K562 (cell line): ENCODE measurements around the gene GALNT9. TPM values are rescaled to one million over a fixed set of nuclear protein-coding genes. Genes with fewer than 3 reads are reported as not detected.

Experiments used
- ATAC-seq: fragments of 200-7000 bp; cut with Tn5 transposase; 3 replicates; pipeline ENCODE4 v1.9.1; 2020; ENCODE audit warnings: moderate library complexity
- BruUV-seq: library from RNA; stranded (reverse); fragments of 400-500 nt; replicated peaks from 2 replicates; lab custom pipeline; 2021; lab: Mats Ljungman, UMichigan
- CTCF ChIA-PET: fragments of 300-600 bp; formaldehyde crosslinking; extraction: SDS; loops from one replicate; lab custom pipeline; 2021; ENCODE audit warnings: low intra/inter-chr PET ratio; lab: Yijun Ruan, JAX
- POLR2A ChIA-PET: fragments of 300-600, 350-650 bp; sonication (Branson Sonifier 250); formaldehyde crosslinking; extraction: SDS; loops from one replicate; lab custom pipeline; 2021; ENCODE audit warnings: antibody characterized with exemption, inconsistent platforms; lab: Yijun Ruan, JAX
- DNase-seq, 4 experiments: peaks; one replicate each; pipeline versions ENCODE4 v3.0.0 to v3.0.0-alpha.2; 2011 to 2018; ENCODE audit warnings: low spot score in 3 of 4, mixed read lengths in 3 of 4; ENCODE audit errors: extremely low read depth in 1 of 4
- FAIRE-seq: peaks from 2 replicates; lab custom pipeline; 2011; peaks lifted over from hg19 to GRCh38; lab: Jason Lieb, UNC
- H2AFZ ChIP-seq: 2 replicates; pipeline ENCODE4 v1.6.0; 2011; ENCODE audit warnings: low read depth, low read length, control low read depth, inconsistent platforms
- H3K27ac ChIP-seq: fragments of 200-600 bp; 3 replicates; pipeline ENCODE4 v1.8.0; 2011; ENCODE audit warnings: low read depth, mild to moderate bottlenecking, control low read depth, inconsistent platforms, low read length, moderate library complexity, mixed read lengths; ENCODE audit errors: extremely low read depth
- H3K27me3 ChIP-seq, 2 experiments: fragments of 300-600 bp in 1 of 2; 2 replicates in 1 of 2; 3 replicates in 1 of 2; pipeline versions ENCODE4 v1.6.0 to v1.8.0; 2011; ENCODE audit warnings: inconsistent platforms in 2 of 2, low read length in 2 of 2, mild to moderate bottlenecking in 1 of 2, mixed read lengths in 1 of 2, moderate library complexity in 1 of 2; ENCODE audit not compliant: control insufficient read depth in 2 of 2, insufficient read depth in 2 of 2
- H3K36me3 ChIP-seq: fragments of 300-600 bp; 3 replicates; pipeline ENCODE4 v1.8.0; 2011; ENCODE audit warnings: mild to moderate bottlenecking, low read length, inconsistent platforms; ENCODE audit not compliant: control insufficient read depth, insufficient read depth
- H3K4me1 ChIP-seq, 2 experiments: fragments of 200-600 bp in 1 of 2; replicated peaks in 1 of 2; 2 replicates in 1 of 2; 3 replicates in 1 of 2; pipeline versions ENCODE4 v1.5.1 to v1.8.0; 2011; ENCODE audit warnings: inconsistent platforms in 2 of 2, low read length in 2 of 2, mild to moderate bottlenecking in 1 of 2, mixed read lengths in 1 of 2, moderate library complexity in 1 of 2; ENCODE audit not compliant: control insufficient read depth in 2 of 2, insufficient read depth in 2 of 2
- H3K4me2 ChIP-seq: 2 replicates; pipeline ENCODE4 v1.6.1; 2011; ENCODE audit warnings: low read length, control low read depth, inconsistent platforms, mixed read lengths; ENCODE audit not compliant: insufficient read depth
- H3K4me3 ChIP-seq: fragments of 200-600 bp; sonication (generic), shearing (Covaris generic); 2 replicates; pipeline ENCODE4 v1.5.1; 2016; ENCODE audit warnings: control low read depth, inconsistent platforms
- H3K79me2 ChIP-seq: fragments of 200-600 bp; 3 replicates; pipeline ENCODE4 v1.8.0; 2011; ENCODE audit warnings: low read length, inconsistent platforms; ENCODE audit not compliant: control insufficient read depth, insufficient read depth
- H3K9ac ChIP-seq, 2 experiments: 2 replicates each; pipeline versions ENCODE4 v1.6.0 to v1.6.1; 2011; ENCODE audit warnings: low read depth in 2 of 2, low read length in 2 of 2, control low read depth in 1 of 2, inconsistent platforms in 1 of 2, mild to moderate bottlenecking in 1 of 2, mixed read lengths in 1 of 2; ENCODE audit not compliant: insufficient read depth in 1 of 2
- H3K9me1 ChIP-seq: one replicate; pipeline ENCODE4 v1.6.0; 2011; ENCODE audit warnings: inconsistent platforms, mild to moderate bottlenecking, low read length, moderate library complexity; ENCODE audit not compliant: control insufficient read depth, insufficient read depth
- H3K9me3 ChIP-seq: replicated peaks from 2 replicates; pipeline ENCODE4 v1.5.1; 2011; ENCODE audit warnings: low read depth, low read length, inconsistent platforms; ENCODE audit not compliant: control insufficient read depth, insufficient read depth
- H4K20me1 ChIP-seq: replicated peaks from 2 replicates; pipeline ENCODE4 v1.6.1; 2011; ENCODE audit warnings: low read length, inconsistent platforms, mixed read lengths; ENCODE audit not compliant: control insufficient read depth, insufficient read depth
- E2F4 ChIP-seq: sonication (generic); formaldehyde crosslinking; IDR thresholded peaks from 2 replicates; pipeline ENCODE4 v1.8.0; 2022; ENCODE audit warnings: mild to moderate bottlenecking, low read depth, missing genetic modification reagents
- HDAC6 ChIP-seq: IDR thresholded peaks from 2 replicates; pipeline ENCODE4 v1.6.1; 2012; ENCODE audit warnings: low read depth, mild to moderate bottlenecking, control low read depth, inconsistent platforms, low read length, moderate library complexity
- RBM22 ChIP-seq: fragments of 200-400 bp; formaldehyde crosslinking; IDR thresholded peaks from 2 replicates; pipeline ENCODE4 v1.6.1; 2018; ENCODE audit warnings: low read length, low read depth; ENCODE audit not compliant: poor library complexity, severe bottlenecking
- WGBS: fragments of 100-300 bp; shearing (Covaris generic); methylation state at CpG from one replicate; pipeline ENCODE4 v1.1.6; 2016; ENCODE audit warnings: low coverage, mixed read lengths; ENCODE audit not compliant: insufficient coverage; ENCODE audit errors: missing lambda C conversion rate; 5-methylcytosine and 5-hydroxymethylcytosine counted together
- in situ Hi-C: fragments of 300-500 bp; cut with MboI; formaldehyde crosslinking; loops from 4 replicates; pipeline ENCODE4 v1.15.0; 2018; ENCODE audit warnings: inconsistent platforms, mixed read lengths
- intact Hi-C: fragments of 100-400 bp; cut with micrococcal nuclease; formaldehyde crosslinking; loops from 2 replicates; pipeline ENCODE4 v1.14.2; 2022
- polyA plus RNA-seq, 8 experiments: library from polyadenylated mRNA; depleted of rRNA in 4 of 8; stranded (reverse) in 5 of 8; unstranded in 3 of 8; fragments of >200 nt; fragmentation: Nextera tagmentation in 2 of 8; fragmentation: Illumina TruSeq in 1 of 8; extraction: Ambion mirVana in 2 of 8; extraction: Trizol in 1 of 8; gene quantifications; 2 replicates each; pipeline versions ENCODE4 v1.2.1 to v1.2.3, GENCODE V29; 2011 to 2014; ENCODE audit warnings: inconsistent platforms in 1 of 8, missing spikeins in 1 of 8
- total RNA-seq, 7 experiments: library from RNA; depleted of rRNA in 6 of 7; stranded (reverse); fragments of >200 nt in 6 of 7; fragmentation: Illumina TruSeq in 2 of 7; extraction: Trizol in 2 of 7; gene quantifications; 2 replicates each; pipeline versions ENCODE4 v1.2.1 to v1.2.3, GENCODE V29; 2011 to 2021; ENCODE audit warnings: low replicate concordance in 1 of 7
- TF ChIP-seq, protein P1 (sequence below), 2 experiments: IDR thresholded peaks; 2 replicates each; pipeline ENCODE4 v1.6.1; 2012; ENCODE audit warnings: improper control_type of control experiment in 2 of 2, low read depth in 2 of 2, low read length in 2 of 2, borderline replicate concordance in 1 of 2
- TF ChIP-seq, protein P2 (sequence below), 2 experiments: fragments of 450-650 bp; formaldehyde crosslinking in 1 of 2; IDR thresholded peaks; 2 replicates each; pipeline versions ENCODE4 v1.4.0 to v1.6.1; 2014 to 2020; ENCODE audit warnings: mild to moderate bottlenecking in 2 of 2, borderline replicate concordance in 1 of 2, low read depth in 1 of 2
- TF ChIP-seq, protein P3 (sequence below): sonication (generic); formaldehyde crosslinking; IDR thresholded peaks from 2 replicates; pipeline ENCODE4 v1.8.1; 2023; ENCODE audit warnings: mild to moderate bottlenecking, missing genetic modification reagents

Gene GALNT9
- total and polyA plus RNA-seq, 9 of the 15 experiments (the other 6 are each of a cell fraction or from before 2014, with no cell fraction given) = not detected

GRCh38 chr12:132277949-132278348, 51.4 kb downstream of the GALNT9 start:
- Histone ChIP-seq H3K36me3 (no peaks in the 10 kb centered on the region), H3K9me3 (no peaks in the 10 kb centered on the region), H4K20me1 (peaks cover 8% of the 10 kb centered on the region; the same call in 1 of the 2 replicates), H3K27ac (no peak overlapping the region), H3K9me1 (no peaks in the 10 kb centered on the region), H3K4me2 (no peak overlapping the region), H3K79me2 (no peaks in the 10 kb centered on the region), H3K4me1 (peaks cover 0 to 18% of the 10 kb centered on the region in 2 experiments; a peak in 2 of 5 replicates), H3K9ac (no peak overlapping the region), H2AFZ (no peak overlapping the region), H3K27me3 (peaks cover 21 to 76% of the 10 kb centered on the region in 2 experiments; a peak in 4 of 5 replicates), H3K4me3 (no peak overlapping the region)
- in situ Hi-C loops (no loop called here), intact Hi-C loops (no loop called here)
- DNase-seq (no peak), FAIRE-seq (no peak), ATAC-seq (no peak)
- BruUV-seq = no TSS peak
- ChIA-PET CTCF (no interaction called here), POLR2A (no interaction called here)
- WGBS = 2% methylated on average over 7 of the region's 12 CpGs
- TF ChIP-seq HDAC6 (no peak), E2F4 (CRISPR knock-in tag) (no peak), RBM22 (no peak)
- TF ChIP-seq, protein P1, sequence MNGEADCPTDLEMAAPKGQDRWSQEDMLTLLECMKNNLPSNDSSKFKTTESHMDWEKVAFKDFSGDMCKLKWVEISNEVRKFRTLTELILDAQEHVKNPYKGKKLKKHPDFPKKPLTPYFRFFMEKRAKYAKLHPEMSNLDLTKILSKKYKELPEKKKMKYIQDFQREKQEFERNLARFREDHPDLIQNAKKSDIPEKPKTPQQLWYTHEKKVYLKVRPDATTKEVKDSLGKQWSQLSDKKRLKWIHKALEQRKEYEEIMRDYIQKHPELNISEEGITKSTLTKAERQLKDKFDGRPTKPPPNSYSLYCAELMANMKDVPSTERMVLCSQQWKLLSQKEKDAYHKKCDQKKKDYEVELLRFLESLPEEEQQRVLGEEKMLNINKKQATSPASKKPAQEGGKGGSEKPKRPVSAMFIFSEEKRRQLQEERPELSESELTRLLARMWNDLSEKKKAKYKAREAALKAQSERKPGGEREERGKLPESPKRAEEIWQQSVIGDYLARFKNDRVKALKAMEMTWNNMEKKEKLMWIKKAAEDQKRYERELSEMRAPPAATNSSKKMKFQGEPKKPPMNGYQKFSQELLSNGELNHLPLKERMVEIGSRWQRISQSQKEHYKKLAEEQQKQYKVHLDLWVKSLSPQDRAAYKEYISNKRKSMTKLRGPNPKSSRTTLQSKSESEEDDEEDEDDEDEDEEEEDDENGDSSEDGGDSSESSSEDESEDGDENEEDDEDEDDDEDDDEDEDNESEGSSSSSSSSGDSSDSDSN (IDR thresholded peaks at IDR 0.05; ENCODE audit: borderline replicate concordance in 1 of 2, low read depth in 2 of 2, low read length in 2 of 2) = no peak
- TF ChIP-seq, protein P2, sequence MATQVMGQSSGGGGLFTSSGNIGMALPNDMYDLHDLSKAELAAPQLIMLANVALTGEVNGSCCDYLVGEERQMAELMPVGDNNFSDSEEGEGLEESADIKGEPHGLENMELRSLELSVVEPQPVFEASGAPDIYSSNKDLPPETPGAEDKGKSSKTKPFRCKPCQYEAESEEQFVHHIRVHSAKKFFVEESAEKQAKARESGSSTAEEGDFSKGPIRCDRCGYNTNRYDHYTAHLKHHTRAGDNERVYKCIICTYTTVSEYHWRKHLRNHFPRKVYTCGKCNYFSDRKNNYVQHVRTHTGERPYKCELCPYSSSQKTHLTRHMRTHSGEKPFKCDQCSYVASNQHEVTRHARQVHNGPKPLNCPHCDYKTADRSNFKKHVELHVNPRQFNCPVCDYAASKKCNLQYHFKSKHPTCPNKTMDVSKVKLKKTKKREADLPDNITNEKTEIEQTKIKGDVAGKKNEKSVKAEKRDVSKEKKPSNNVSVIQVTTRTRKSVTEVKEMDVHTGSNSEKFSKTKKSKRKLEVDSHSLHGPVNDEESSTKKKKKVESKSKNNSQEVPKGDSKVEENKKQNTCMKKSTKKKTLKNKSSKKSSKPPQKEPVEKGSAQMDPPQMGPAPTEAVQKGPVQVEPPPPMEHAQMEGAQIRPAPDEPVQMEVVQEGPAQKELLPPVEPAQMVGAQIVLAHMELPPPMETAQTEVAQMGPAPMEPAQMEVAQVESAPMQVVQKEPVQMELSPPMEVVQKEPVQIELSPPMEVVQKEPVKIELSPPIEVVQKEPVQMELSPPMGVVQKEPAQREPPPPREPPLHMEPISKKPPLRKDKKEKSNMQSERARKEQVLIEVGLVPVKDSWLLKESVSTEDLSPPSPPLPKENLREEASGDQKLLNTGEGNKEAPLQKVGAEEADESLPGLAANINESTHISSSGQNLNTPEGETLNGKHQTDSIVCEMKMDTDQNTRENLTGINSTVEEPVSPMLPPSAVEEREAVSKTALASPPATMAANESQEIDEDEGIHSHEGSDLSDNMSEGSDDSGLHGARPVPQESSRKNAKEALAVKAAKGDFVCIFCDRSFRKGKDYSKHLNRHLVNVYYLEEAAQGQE (IDR thresholded peaks at IDR 0.05; ENCODE audit: borderline replicate concordance) = no peak
- TF ChIP-seq, protein P2 (CRISPR knock-in tag; IDR thresholded peaks at IDR 0.05; ENCODE audit: low read depth) = no peak
- TF ChIP-seq, protein P3, sequence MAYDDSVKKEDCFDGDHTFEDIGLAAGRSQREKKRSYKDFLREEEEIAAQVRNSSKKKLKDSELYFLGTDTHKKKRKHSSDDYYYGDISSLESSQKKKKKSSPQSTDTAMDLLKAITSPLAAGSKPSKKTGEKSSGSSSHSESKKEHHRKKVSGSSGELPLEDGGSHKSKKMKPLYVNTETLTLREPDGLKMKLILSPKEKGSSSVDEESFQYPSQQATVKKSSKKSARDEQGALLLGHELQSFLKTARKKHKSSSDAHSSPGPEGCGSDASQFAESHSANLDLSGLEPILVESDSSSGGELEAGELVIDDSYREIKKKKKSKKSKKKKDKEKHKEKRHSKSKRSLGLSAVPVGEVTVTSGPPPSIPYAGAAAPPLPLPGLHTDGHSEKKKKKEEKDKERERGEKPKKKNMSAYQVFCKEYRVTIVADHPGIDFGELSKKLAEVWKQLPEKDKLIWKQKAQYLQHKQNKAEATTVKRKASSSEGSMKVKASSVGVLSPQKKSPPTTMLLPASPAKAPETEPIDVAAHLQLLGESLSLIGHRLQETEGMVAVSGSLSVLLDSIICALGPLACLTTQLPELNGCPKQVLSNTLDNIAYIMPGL (CRISPR knock-in tag) = no peak
